Lung (tissue), 12 donors: ENCODE measurements around the gene SPG21. TPM values are rescaled to one million over a fixed set of nuclear protein-coding genes. Genes with fewer than 3 reads are reported as not detected.

Experiments used
- ATAC-seq: fragments of 200-7000 bp; cut with Tn5 transposase; one replicate; pipeline ENCODE4 v1.9.1; 2020; ENCODE audit warnings: moderate number of reproducible peaks; ENCODE audit not compliant: insufficient read depth, low FRiP score
- DNase-seq, 3 donors: peaks; one replicate each; pipeline ENCODE4 v3.0.0-alpha.2; 2013 to 2017
- H3K27ac ChIP-seq, 2 donors: one replicate each; pipeline ENCODE4 v1.5.1; 2013; ENCODE audit warnings: mild to moderate bottlenecking in 2 of 2, moderate library complexity in 2 of 2, control low read depth in 1 of 2, inconsistent platforms in 1 of 2, low read depth in 1 of 2, low read length in 1 of 2
- H3K27me3 ChIP-seq, 3 donors: one replicate each; pipeline ENCODE4 v1.5.1; 2013; ENCODE audit warnings: low read length in 2 of 3; ENCODE audit not compliant: control insufficient read depth in 3 of 3, insufficient read depth in 3 of 3
- H3K36me3 ChIP-seq, 4 donors: one replicate each; pipeline ENCODE4 v1.5.1; 2013; ENCODE audit warnings: low read length in 4 of 4, mild to moderate bottlenecking in 1 of 4, moderate library complexity in 1 of 4; ENCODE audit not compliant: control insufficient read depth in 4 of 4, insufficient read depth in 4 of 4
- H3K4me1 ChIP-seq, 5 donors: one replicate each; pipeline ENCODE4 v1.5.1; 2013; ENCODE audit warnings: low read length in 5 of 5, mild to moderate bottlenecking in 2 of 5, moderate library complexity in 1 of 5; ENCODE audit not compliant: control insufficient read depth in 5 of 5, insufficient read depth in 5 of 5
- H3K4me3 ChIP-seq: one replicate; pipeline ENCODE4 v1.5.1; 2013; ENCODE audit warnings: mild to moderate bottlenecking, control low read depth, moderate library complexity
- H3K9ac ChIP-seq, 2 donors: one replicate each; pipeline ENCODE4 v1.5.1; 2013; ENCODE audit warnings: low read length in 2 of 2, control low read depth in 1 of 2; ENCODE audit not compliant: insufficient read depth in 1 of 2
- H3K9me3 ChIP-seq, 4 donors: one replicate each; pipeline ENCODE4 v1.5.1; 2013; ENCODE audit warnings: low read length in 3 of 4, mild to moderate bottlenecking in 1 of 4, moderate library complexity in 1 of 4; ENCODE audit not compliant: control insufficient read depth in 4 of 4, insufficient read depth in 3 of 4
- WGBS, 2 donors: extraction: QIAGEN DNeasy Blood & Tissue Kit; methylation state at CpG; one replicate each; pipeline ENCODE4 v1.1.7; 2013; 5-methylcytosine and 5-hydroxymethylcytosine counted together
- polyA plus RNA-seq, 2 donors: library from polyadenylated mRNA; stranded (reverse); fragments of 200-250 nt; gene quantifications; one replicate each; pipeline ENCODE4 v1.2.1, GENCODE V29; 2013
- total RNA-seq, 2 donors: library from RNA; depleted of rRNA in 1 of 2; stranded (reverse); fragments of >200 nt in 1 of 2; gene quantifications; one replicate each; pipeline ENCODE4 v1.2.1, GENCODE V29; 2014 to 2021
- TF ChIP-seq, protein P1 (sequence below): IDR thresholded peaks from 2 replicates; pipeline ENCODE4 v1.5.1; 2012; ENCODE audit warnings: mild to moderate bottlenecking; ENCODE audit errors: control extremely low read depth, extremely low read depth
- donor health status: control.
- donor health status: control.
- donor health status: Bipolar disorder and iron deficiency.
- donor health status: healthy.
- donor health status: DM: yes; HTN: yes; CAD: no.

SPG21 gene
- total and polyA plus RNA-seq, 4 donors: 79.2 to 115 (median 93.2) TPM

DNA sequence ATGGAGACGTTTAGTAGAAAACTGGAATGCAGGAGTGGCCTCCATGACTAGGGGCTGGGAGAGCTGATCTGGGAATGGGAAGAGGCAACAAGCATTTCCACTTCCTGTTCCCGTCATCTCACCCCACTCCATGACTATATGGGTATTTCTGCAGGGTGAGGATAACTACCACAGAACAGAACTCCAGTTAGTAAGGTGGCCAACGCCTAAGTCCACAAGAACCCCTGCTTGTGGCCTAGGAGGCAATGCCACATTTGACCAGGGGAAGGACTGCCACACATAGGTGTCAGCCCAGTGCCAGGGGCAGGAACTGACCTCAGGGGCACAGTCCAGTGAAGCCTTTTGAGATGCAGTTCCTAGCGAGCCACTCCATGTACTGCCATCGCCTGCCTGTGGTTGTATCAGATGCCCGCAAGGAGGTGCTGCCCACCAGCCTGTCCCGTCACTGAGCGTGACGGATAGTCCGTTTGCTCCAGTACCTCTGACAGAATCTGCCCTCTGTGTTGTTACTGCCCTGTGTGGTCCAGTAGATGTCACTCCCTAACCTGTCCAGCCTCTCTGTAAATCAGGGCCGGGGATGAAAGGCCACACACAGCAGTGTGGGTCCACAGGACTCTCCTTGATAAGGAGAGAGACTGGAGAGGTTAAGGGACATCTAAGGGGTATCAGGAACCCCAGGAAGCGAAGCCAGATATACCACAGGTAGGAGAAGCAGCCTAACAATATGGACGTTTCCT, 43.3 kb upstream of the SPG21 start:
- 24 to 26% methylated on average over 13 of the region's 13 CpGs for whole genome bisulfite sequencing, 2 donors
- Histone ChIP-seq H3K4me3 (no peak overlapping the region), H3K4me1 (peaks cover 5 to 32% (median 13%) of the 10 kb centered on the region in 5 donors), H3K9ac (no peak overlapping the region), H3K9me3 (no peaks in the 10 kb centered on the region), H3K36me3 (no peaks in the 10 kb centered on the region), H3K27ac (no peak overlapping the region), H3K27me3 (no peaks in the 10 kb centered on the region)
- peak; percentile 70 to 78 (median 77) for DNase-seq
- TF ChIP-seq, protein P1, sequence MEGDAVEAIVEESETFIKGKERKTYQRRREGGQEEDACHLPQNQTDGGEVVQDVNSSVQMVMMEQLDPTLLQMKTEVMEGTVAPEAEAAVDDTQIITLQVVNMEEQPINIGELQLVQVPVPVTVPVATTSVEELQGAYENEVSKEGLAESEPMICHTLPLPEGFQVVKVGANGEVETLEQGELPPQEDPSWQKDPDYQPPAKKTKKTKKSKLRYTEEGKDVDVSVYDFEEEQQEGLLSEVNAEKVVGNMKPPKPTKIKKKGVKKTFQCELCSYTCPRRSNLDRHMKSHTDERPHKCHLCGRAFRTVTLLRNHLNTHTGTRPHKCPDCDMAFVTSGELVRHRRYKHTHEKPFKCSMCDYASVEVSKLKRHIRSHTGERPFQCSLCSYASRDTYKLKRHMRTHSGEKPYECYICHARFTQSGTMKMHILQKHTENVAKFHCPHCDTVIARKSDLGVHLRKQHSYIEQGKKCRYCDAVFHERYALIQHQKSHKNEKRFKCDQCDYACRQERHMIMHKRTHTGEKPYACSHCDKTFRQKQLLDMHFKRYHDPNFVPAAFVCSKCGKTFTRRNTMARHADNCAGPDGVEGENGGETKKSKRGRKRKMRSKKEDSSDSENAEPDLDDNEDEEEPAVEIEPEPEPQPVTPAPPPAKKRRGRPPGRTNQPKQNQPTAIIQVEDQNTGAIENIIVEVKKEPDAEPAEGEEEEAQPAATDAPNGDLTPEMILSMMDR: no peak
- ATAC-seq: peak; percentile 64

DNA sequence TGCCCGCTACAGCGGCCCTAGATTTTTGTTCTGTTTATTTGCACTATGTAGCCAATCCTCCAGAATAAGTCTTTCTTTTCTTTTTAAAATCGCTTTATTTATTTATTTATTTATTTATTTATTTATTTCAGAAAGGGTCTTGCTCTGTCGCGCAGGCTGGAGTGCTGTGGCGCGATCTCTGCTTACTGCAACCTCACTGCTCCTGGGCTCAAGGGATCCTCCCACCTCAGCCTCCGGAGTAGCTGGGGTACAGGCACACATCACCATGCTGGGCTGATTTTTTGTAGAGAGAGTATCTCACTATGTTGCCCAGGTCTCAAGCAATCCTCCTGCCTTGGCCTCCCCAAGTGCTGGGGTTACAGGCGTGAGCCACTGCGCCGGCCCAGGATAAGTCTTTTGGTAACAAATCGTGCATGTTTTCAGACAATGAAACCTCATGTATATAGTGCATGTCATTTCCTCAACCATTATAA, 40.1 kb upstream of the SPG21 start:
- H3K9me3 ChIP-seq: no peaks in the 10 kb centered on the region
- H3K4me1 ChIP-seq: peaks cover 5 to 32% (median 16%) of the 10 kb centered on the region in 5 donors
- no peak overlapping the region for H3K4me3 ChIP-seq
- ATAC-seq: no peak
- TF ChIP-seq, protein P1: no peak
- H3K27me3 ChIP-seq: no peaks in the 10 kb centered on the region
- 58 to 60% methylated on average over 12 of the region's 12 CpGs for WGBS, 2 donors
- H3K27ac ChIP-seq: no peak overlapping the region
- H3K36me3 ChIP-seq: peaks cover 0 to 10% (median 6%) of the 10 kb centered on the region in 4 donors
- no peak for DNase-seq
- no peak overlapping the region for H3K9ac ChIP-seq

DNA sequence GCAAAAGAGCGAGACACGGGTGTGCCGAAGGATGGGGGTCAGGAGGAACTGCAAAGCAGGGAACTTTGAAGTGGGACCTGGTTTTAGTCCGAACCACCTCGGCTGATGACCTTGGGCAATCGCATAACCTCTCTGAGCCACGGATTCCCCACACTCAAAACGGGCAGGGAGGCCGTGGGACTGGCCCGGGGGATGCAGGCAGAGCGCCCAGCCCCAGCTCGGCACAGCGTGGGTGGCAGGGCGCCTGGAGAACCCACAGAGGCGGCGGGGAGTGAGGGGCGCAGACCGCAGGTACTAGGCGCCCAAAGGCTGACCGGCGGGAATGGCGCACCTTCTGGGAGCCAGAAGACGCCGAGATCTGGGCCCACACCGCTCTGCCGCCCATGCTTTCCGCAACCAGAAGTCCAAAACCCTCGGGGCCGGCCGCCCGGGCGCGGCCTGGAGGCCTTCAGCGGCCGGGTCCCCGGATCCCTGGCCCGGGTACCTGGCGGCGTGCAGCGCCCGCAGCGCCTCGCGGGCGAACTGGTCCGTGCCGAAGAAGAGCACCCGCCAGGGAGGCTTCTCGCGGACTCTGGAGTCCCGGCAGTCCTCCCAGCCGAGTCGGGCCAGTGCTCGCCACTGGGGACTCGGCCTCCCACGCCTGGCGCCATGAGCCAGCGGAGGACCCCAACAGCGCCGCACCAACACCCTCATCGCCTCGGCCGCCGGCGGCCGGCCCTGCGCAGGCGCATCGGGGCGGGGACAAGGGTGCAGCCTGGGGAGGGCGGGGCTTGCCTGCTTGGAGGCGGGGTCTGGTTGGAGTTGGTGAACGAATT, 39.4 kb upstream of the SPG21 start, which contains the start of gene MTFMT:
Gene MTFMT, minus strand, starts transcription at position 719 of the 815 bp plus-strand sequence. Its CDS starts 26 bp downstream, at position 693.
- ATAC-seq: peak; percentile 96
- WGBS, 2 donors: 0% methylated on average over 73 of the region's 73 CpGs

More for the DNA sequence above, 39.4 kb upstream of the SPG21 start, which contains the start of gene MTFMT:
- peak within 1 kb of the TSS; percentile 63 to 66 for H3K9ac ChIP-seq
- no peaks in the 10 kb centered on the region for H3K27me3 ChIP-seq
- peaks cover 0 to 16% (median 9%) of the 10 kb centered on the region in 4 donors for H3K36me3 ChIP-seq
- no peaks in the 10 kb centered on the region for H3K9me3 ChIP-seq
- H3K4me3 ChIP-seq: peak within 1 kb of the TSS; percentile 97
- peak within 1 kb of the TSS; percentile 84 to 86 for H3K27ac ChIP-seq
- TF ChIP-seq, protein P1: no peak
- DNase-seq: peak; percentile 92 to 93 (median 93)
- H3K4me1 ChIP-seq: peaks cover 5 to 30% (median 16%) of the 10 kb centered on the region in 5 donors
